ENCODE measurements around the gene GRHL1.
A peak's percentile ranks its signal among the peaks of the same experiment; 100 is the strongest.
"Not testable (repeated sequence)": the region's sequence is repeated elsewhere in the genome, so short reads cannot be mapped to it uniquely, and the experiment has no call there.

The GRHL1 gene

DNA sequence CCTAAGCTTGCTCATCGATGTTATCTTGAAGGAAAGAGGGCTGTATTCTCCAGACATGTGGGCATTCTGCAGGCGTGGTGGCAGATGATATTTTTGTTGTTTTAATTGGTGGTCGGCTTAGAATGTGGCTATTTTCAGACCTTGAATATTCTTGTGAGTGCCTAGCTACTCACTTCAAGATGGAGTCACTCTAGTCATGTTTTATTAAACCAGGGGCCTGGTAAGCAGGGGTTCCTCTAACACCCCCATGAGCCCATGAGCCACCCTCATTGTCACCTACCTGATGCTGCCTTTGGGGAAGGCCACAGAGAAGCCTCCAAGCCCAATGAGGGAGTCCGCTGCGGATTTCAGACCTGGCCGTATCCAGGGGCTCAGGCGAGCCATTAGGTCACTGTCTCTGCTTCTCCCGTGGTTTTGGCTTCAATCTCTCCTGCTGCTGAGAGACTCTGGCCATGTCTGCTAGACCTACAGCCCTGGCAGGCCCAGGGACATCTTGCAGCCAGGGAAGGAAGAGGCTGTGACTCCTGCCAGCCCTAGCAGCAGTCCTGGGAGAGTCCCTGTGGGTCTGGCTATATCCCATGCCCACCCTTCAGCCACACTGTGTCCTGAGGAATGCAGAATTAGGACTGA lies 75.6 kb downstream of the GRHL1 start:
- no peak for DNase-seq (ENCODE audit: low spot score)

DNA sequence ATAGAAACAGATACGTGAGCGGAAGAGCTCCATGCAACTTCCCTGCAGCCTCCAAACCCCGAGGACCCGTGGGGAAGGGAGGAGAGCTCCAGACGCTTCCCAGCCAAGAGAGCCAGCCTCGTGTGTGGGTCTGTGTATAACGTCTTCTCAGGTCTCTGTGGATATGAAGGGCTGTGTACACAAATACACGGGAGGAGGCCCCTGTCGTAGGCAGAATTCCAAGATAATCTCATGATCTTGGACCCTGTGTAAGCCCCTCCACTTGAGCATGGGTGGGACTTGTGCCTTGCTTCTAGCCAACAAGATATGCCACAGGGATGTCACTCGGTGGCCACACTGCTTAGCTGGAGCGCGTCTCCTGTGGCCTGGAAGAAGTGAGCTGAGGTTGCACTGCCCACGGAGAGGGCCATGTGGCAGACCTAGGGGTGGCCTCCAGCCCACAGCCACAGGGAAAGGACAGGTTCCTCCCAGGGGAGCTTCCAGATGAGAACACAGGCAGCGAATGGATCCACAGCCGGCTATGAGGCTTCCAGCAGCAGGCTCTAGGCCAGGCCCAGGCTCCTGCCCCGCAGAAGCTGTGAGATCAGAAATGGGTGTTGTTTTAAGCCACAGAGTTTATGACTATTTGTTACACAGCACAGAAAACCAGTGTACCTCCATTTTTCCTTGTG lies 76.3 kb downstream of the GRHL1 start:
- DNase-seq (ENCODE audit: low spot score), result no peak

DNA sequence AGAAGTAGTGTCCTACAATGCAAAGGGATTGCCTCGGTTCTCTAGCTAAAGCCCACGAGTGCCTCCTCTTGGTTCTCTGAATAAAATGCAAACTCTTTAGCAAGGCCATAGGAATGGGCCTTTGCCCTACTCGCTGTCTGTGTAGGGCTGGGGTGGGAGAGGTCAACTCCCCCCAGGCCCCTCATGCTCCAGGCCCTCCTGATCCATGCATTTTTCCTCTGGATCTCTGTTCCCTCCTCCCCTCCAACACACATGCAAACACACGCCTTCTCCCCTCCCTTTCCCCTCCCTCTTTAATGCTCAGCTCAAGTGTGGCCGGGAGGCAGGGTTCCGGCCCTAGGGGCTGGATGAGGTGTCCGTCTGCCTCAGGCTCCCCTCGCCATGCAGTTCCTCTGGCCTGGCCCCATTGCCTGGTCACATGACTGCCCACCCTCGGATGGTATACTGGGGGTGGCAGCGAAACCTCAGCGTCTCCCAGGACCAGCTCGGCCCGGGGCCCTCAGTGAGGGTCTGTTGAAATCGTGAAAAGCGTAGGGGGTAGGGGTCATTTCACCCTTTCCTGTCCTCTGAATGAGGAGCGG lies 77.0 kb downstream of the GRHL1 start:
- no peak for DNase-seq (ENCODE audit: low spot score)

DNA sequence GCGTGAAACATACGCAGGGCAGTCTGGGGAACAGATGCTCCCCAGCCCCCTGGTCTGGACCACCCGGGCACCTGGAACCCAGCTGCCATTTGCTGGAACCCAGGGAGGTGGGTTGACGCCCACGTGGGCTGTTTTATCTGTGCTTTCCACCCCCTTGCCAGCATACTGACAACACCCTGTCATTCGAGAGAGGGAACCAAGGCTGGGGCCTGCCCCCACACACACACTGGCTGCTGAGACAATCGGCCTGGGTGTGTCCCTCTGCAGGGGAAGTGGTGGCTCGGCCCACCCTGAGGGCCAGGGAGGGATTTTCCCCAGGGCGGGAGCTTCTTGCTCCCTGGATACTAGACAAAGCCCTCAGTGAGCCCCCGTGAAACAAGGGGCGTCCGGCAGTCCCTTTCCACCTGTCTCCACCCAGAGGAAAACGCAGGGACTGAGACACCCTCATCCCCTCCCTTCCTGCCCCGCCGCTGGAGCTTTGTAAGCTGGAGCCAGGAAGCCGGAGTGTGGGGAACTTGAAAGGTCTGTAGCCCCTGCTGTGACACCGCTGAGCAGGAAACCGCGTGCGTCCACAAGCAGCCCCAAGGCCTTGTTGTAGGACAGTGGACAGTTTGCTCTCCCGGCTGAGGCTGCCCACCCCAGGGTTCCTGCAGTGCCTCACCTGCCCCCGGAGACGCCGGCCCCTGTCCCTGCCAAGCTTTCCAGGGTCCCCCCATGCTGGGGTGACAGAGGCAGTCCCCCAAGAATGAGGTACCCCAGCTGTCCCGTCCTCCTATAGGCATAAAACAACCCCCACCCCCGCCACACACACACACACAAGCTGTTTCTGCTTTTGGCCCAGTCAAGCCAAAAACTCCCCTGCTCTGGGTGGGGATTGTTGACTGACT lies 77.7 kb downstream of the GRHL1 start:
- no peak for DNase-seq (ENCODE audit: low spot score)

DNA sequence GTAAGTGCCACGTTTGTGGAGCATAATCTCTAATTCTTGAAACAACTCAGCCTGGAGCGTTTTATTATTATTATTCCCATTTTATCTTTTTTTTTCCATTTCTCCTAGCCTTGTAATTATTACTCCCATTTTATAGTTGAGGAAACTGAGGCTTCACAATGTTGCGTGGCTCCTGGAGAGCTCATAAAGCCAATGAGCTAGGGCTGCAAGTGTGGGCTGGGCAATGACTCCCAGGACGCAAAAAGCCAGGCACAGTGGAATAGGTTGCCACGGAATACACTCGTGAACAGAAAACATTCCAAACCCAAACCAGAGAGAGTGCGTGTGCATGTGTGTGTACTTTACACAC lies 78.4 kb downstream of the GRHL1 start:
- no peak for DNase-seq (ENCODE audit: low spot score)

DNA sequence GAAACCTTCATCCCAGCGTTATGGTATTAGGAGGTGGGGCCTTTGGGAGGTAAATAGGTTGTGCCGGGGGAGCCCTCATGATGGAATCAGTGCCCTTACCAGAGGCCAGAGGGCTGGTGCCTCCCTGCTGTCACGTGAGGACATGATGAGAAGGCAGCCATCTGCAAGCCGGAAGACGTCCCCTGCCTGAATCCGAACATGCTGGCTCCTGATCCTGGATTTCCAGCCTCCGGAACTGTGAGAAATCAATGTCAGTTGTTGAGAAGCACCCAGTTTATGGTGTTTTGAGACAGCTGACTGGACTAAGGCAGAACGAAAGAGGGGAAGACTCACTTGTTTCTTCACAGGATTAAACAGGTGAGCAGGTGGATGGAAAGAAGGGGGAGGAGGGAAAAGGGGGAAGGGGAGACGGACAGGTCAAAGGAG lies 78.8 kb downstream of the GRHL1 start:
- DNase-seq (ENCODE audit: low spot score), result no peak

DNA sequence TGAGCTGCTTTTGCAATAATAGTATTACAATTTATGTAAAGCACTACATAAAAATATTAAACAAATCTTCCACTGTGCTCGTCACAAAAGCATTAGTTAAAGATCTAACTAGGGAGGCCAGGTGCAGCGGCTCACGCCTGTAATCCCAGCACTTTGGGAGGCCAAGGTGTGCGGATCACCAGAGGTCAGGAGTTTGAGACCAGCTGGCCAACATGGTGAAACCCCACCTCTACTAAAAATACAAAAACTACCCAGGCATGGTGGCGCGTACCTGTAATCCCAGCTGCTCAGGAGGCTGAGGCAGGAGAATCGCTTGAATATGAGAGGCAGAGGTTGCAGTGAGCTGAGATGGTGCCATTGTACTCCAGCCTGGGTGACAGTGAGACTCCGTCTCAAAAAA lies 79.3 kb downstream of the GRHL1 start:
- DNase-seq (ENCODE audit: low spot score), result not testable (repeated sequence)

DNA sequence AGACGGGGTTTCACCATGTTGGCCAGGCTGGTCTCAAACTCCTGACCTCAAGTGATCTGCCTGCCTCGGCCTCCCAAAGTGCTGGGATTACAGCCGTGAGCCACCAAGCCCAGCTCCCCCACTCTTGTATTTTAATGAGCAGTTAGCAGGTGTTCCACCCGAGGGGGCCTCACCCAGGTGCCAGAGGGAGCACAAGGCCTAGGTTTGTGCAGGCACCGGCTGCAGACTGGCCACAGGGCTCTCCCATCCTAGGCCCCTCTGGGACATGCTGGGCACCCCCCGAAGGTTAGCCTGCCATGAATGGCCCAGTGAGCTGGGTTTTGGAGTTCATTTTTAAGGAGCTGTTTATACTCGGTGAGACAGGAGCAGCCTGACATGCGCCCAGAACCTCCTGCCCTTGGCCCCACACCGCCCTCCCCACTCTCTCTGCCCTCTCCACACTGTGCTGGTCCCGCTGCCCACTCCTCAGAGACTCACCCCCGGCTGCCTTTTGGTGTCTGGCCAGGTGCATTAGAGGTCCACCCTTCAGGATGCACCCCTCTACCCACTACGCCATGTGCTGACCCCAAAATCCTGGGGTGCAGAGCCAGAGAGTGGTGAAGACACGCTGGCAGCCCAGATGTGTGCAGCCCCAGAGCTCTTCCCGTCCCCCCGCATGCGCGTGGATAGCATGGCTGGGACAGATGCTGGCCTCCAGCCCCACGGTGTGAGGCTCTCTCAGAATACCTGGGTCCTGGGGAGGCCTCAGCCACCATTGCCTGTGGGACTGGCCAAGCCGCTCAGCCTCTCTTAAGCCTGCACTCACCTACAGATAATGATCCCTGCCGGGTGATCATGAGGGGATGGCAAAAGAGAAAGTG lies 80.6 kb downstream of the GRHL1 start:
- no peak for DNase-seq (ENCODE audit: low spot score)

DNA sequence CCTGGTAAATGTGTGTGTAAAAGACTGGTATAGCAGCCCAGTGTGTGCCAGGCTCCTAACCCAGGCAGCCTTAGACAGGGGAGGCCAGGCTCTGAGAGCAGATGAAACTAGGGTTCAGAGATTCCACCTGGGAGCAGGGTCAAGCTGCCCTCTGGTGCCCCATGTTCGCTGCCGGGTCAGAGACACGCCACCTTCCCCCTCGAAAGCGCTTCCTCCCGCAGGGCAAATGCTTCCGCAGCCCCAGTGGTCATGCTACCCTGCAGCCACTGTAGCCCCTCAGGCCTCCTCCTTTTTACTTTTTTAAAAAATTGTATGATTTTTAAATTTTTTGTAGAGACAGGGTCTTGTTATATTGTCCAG lies 81.2 kb downstream of the GRHL1 start:
- DNase-seq (ENCODE audit: low spot score), result no peak

DNA sequence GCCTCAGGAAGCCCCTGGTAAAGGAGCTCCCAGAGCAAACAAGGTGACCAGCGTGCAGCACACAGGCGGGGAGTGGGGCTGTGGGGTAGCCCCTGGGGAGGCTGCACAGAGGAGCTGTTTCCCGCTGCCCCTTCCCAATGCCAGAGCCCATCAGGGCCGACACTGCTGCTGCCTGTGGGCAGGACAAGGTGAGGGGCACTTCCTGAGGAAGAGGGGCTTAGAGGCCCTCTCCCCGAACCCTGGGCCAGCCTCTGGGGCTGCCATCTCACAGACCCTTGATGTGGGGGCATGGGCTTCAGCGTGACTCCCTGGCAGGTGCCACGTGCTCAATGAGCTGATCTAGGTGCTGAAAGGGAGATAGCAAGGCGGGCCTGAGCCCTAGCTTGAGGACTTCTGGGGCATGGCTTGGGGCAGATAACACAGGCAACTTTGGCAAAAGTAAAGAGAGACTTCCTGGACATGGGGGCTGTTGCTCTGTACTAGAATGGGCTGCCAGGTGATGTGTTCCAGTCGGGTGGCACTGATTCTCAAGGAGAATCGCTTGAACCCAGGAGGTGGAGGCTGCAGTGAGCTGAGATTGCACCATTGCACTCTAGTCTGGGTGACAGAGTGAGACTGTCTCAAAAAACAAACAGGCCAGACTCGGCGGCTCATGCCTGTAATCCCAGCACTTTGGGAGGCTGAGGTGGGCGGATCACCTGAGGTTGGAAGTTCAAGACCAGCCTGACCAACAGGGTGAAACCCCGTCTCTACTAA lies 81.9 kb downstream of the GRHL1 start:
- DNase-seq (ENCODE audit: low spot score), result no peak

DNA sequence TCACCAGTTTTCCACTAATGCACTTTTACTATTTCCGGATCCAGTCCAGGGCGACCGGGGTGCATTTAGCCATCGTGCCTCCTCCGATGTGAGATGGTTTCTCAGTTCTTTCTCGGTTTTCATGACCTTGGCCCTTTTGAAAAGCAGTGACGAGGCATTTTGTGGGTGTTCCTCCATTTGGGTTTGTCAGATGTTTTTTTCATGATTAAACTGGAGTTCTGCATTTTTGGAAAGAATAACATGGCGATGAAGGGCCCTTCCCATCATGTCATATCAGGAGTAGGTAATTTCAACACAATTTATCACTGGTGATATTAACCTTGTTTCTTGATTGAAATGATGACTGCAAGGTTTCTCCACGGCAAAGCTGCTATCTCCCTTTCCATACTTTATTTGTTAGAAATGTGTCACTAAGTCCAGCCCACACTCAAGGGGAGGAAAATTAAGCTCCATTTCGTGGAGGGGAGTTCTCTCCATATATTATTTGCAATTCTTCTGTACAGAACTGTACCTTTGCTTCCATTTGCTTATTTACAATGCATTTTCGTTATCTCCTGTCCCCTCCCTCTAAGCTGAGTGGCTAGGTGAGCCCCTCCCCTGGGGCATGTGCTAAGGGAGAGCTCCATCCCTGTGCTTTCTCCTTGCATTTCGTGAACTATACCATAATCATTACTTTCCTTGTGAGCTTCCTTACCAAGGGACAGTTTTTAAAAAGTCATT lies 83.0 kb downstream of the GRHL1 start:
- no peak for DNase-seq (ENCODE audit: low spot score)

DNA sequence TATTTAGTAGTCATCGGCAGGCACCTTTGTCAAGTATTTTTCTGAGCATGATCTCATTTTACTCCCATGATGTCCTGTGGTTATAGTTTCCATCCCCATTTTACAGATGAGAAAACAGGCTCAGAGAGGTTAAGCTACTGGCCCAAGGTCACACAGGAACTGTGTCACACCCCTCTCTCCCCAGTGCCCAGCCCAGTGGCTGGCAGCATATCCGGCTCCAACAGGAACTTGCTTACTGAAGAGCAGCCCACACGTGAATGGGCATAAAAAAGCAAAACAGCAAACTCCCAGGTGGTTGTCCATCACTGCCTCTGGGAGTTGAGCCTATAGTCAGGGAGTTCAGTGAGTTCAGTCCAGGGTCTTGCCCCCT lies 83.5 kb downstream of the GRHL1 start:
- DNase-seq (ENCODE audit: low spot score), result no peak

DNA sequence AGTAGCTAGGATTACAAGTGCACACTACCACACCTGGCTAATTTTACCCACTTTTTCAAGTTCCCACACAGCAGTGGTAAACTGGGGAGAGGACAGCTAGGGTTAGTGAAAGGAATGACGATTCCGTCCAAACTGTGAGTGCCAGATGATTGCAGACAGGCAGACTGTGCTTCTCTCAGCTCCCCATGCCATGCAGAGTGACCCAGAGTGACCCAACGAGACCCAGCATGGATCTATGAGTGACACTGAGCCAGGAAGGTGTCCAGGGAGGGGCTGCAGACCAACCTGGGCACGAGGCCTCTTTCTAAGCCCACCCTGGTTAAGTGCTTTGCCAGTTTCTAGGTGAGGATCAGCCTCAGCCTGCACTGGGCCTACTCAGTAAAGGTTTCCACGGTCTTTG lies 84.1 kb downstream of the GRHL1 start:
- no peak for DNase-seq (ENCODE audit: low spot score)

DNA sequence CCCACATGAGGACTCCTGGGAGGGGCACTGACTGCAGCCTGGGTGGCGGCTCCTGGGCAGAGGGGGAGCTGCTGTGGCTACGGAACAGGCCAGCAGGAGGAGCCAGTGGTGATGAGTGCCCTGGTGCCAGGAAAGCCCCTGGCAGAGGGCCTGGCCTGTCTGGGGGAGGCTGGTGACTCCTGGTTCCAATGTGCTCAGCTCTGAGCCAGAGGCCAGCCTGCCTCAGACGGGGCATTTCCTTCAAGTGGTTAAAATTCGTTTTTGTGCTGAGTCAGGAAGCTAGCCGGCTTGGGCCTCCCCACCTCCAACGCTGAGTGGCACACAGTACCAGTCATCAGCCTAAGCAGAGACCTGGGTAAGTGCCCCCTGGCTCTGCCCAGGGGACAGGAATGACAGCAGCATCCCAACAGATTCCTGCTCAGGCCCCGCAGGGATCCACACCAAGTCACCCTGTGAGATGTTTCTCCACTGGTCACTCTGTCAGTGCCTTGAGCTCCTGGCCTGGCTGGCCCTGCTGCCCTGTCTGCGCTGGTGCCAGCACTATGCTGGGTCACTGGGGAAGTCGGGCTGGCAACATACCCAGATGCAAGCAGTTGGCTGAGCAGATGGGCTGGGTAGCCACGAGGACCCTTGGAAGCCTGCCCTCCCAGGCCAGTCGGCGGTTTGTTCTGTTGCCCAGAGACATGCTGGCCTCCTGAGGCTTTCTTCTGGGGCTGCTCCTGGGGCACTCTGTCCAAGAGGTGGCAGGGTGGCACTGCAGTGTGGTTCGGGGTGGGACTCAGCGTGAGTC lies 84.8 kb downstream of the GRHL1 start:
- DNase-seq (ENCODE audit: low spot score), result peak; percentile 97

DNA sequence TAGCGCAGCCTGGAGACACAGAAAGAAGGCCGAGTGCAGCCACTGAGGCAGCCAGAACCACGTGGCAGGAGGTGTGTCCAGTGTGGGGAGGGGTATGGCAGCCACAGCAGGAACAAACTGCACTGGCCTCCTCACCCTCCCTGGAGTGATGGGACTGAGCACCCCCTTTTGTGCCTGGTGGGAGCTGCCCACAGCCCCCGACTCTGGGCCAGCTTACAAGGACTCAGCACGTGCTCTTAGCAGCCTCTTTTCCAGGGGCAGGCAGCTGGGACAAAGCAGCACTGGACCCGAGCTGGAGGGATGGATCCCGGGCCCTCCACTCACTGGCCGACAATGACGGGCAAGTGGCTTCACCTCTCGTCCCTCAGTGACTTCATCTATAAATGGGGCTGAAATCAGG lies 86.6 kb downstream of the GRHL1 start:
- DNase-seq (ENCODE audit: low spot score), result no peak

DNA sequence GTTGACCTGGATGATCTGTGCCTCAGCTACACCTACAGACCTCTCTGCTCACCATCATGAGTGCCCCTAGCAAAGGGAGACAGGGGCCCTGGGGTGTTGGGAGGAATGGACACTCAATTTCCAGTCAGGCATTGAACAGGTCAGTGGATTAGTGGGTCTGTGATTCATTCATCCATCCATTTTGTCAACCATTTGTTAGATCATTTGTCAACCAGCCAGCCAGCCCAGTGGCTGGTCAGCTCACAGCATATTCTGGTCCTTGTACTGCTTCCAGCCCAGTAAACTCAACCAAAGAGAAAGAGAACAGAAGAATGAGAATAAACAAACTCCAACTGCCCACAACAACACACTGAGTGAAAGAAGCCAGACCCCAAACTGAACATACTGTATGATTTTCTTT lies 87.2 kb downstream of the GRHL1 start:
- peak; percentile 33 for DNase-seq (ENCODE audit: low spot score)

DNA sequence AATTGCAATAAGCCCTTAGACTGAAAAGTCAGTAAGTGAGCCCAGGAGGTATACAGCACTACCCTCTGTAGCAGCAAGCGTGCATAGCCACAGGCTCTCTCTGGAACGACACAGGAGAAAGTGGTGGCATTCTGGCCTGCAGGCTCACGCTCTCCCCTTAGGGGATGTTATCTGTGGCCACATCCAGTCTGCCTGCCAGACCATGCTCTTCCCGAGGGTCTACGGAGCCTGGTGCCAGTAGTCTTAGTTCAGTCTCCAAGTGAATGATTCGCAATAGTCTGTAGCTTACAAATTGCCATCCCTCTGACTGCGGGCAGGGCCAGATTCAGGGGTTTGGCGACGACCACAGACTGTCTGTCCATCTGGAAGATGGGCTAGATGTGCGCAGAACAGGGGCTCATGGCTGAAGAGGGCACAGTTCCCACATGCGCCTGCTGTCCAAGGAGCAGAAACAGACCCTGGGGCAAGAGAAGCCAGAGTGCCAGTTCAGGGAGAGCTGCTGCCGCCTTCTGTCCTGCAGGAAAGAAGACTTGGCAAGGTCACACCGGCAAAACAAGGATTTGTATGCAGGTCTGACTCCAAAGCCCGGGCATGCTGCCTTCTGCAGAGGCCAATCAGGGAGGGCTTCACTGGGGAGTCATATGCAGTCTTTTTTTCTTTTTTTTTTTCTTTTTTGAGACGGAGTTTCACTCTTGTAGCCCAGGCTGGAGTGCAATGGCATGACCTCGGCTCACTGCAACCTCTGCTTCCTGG lies 88.3 kb downstream of the GRHL1 start:
- no peak for DNase-seq (ENCODE audit: low spot score)

DNA sequence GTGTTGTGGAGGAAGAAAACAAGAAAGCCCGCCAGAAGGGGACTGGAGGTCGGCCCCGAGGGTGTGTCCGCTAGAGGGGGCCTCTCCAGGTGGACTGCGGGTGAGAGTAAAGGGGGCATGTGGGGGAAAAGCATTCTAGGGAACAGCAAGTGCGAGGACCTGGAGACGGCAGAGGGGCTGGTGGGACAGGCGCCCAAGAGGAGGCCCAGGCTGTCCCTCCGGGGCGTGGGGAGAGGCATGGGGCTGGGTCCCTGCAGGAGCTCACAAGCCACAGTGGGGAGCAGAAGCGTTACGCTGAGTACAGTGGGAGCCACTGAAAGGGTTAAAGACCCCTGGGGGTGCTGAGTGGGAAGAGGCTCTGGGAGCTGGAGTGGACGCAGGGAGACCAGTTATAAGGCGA lies 90.2 kb downstream of the GRHL1 start:
- DNase-seq (ENCODE audit: low spot score), result no peak
